IMR-90 (cell line): ENCODE measurements around the gene HHIP. TPM values are rescaled to one million over a fixed set of nuclear protein-coding genes. Genes with fewer than 3 reads are reported as not detected.

ENCODE experiments used
- ATAC-seq: fragments of 200-7000 bp; cut with Tn5 transposase; 2 replicates; pipeline ENCODE4 v1.9.1; 2020; ENCODE audit warnings: low read depth, mild to moderate bottlenecking, moderate library complexity
- BruUV-seq: library from RNA; stranded (reverse); fragments of 400-500 nt; replicated peaks from 2 replicates; lab custom pipeline; 2021; lab: Mats Ljungman, UMichigan
- CTCF ChIA-PET: fragments of 300-600 bp; formaldehyde crosslinking; extraction: SDS; loops from one replicate; lab custom pipeline; 2021; ENCODE audit warnings: antibody characterized with exemption; lab: Yijun Ruan, JAX
- POLR2A ChIA-PET: fragments of 300-600 bp; sonication (Branson Sonifier 250); formaldehyde crosslinking; loops from one replicate; lab custom pipeline; 2022; ENCODE audit warnings: antibody characterized with exemption; ENCODE audit not compliant: unreplicated experiment; lab: Charles Lee
- DNase-seq: peaks from one replicate; pipeline ENCODE4 v3.0.0; 2013
- H2AFZ ChIP-seq: replicated peaks from 2 replicates; pipeline ENCODE3; 2013; ENCODE audit warnings: low read length, mild to moderate bottlenecking; ENCODE audit not compliant: poor library complexity
- H2AK5ac ChIP-seq: 2 replicates; pipeline ENCODE4 v1.6.1; 2013; ENCODE audit warnings: low read depth, low read length, inconsistent platforms
- H2AK9ac ChIP-seq: replicated peaks from 2 replicates; pipeline ENCODE3; 2013; ENCODE audit warnings: mild to moderate bottlenecking, low read depth, low read length, moderate library complexity; ENCODE audit not compliant: poor library complexity
- H2BK120ac ChIP-seq: 2 replicates; pipeline ENCODE4 v1.6.1; 2013; ENCODE audit warnings: low read depth, low read length, inconsistent platforms
- H2BK15ac ChIP-seq: 3 replicates; pipeline ENCODE4 v1.6.1; 2013; ENCODE audit warnings: low read depth, low read length, inconsistent platforms
- H2BK20ac ChIP-seq: 2 replicates; pipeline ENCODE4 v1.6.1; 2013; ENCODE audit warnings: low read depth, mild to moderate bottlenecking, inconsistent platforms, low read length, moderate library complexity
- H2BK5ac ChIP-seq: 2 replicates; pipeline ENCODE4 v1.6.1; 2013; ENCODE audit warnings: mild to moderate bottlenecking, low read depth, low read length, inconsistent platforms; ENCODE audit not compliant: poor library complexity, severe bottlenecking
- H3K14ac ChIP-seq: replicated peaks from 2 replicates; pipeline ENCODE4 v1.6.1; 2013; ENCODE audit warnings: low read depth, low read length, inconsistent platforms
- H3K18ac ChIP-seq: 2 replicates; pipeline ENCODE4 v1.6.1; 2013; ENCODE audit warnings: low read depth, low read length, control low read depth
- H3K23ac ChIP-seq: 2 replicates; pipeline ENCODE4 v1.6.1; 2013; ENCODE audit warnings: low read depth, low read length, inconsistent platforms
- H3K27ac ChIP-seq: 2 replicates; pipeline ENCODE4 v1.5.1; 2013; ENCODE audit warnings: mild to moderate bottlenecking, control low read depth, low read length; ENCODE audit not compliant: insufficient read depth
- H3K27me3 ChIP-seq: 2 replicates; pipeline ENCODE4 v1.6.1; 2013; ENCODE audit warnings: low read length; ENCODE audit not compliant: control insufficient read depth, insufficient read depth
- H3K36me3 ChIP-seq: 2 replicates; pipeline ENCODE4 v1.6.1; 2013; ENCODE audit warnings: low read length, mixed read lengths; ENCODE audit not compliant: control insufficient read depth, insufficient read depth
- H3K4ac ChIP-seq: 2 replicates; pipeline ENCODE4 v1.6.1; 2013; ENCODE audit warnings: low read depth, low read length, inconsistent platforms
- H3K4me1 ChIP-seq: 2 replicates; pipeline ENCODE4 v1.6.1; 2013; ENCODE audit warnings: low read length, mixed read lengths; ENCODE audit not compliant: control insufficient read depth, insufficient read depth
- H3K4me2 ChIP-seq: 2 replicates; pipeline ENCODE4 v1.6.1; 2013; ENCODE audit warnings: low read depth, mild to moderate bottlenecking, control low read depth, low read length, moderate library complexity
- H3K4me3 ChIP-seq: 2 replicates; pipeline ENCODE4 v1.5.1; 2013; ENCODE audit warnings: low read depth, mild to moderate bottlenecking, control low read depth, low read length, moderate library complexity; ENCODE audit not compliant: insufficient read depth
- H3K56ac ChIP-seq: 2 replicates; pipeline ENCODE4 v1.6.1; 2013; ENCODE audit warnings: low read length, inconsistent platforms; ENCODE audit not compliant: insufficient read depth; ENCODE audit errors: extremely low read depth
- H3K79me1 ChIP-seq, 2 experiments: 2 replicates each; pipeline ENCODE4 v1.6.1; 2013; ENCODE audit warnings: low read length in 2 of 2, inconsistent platforms in 1 of 2, low read depth in 1 of 2
- H3K9ac ChIP-seq: 2 replicates; pipeline ENCODE4 v1.6.1; 2013; ENCODE audit warnings: low read depth, low read length, control low read depth
- H3K9me1 ChIP-seq: 2 replicates; pipeline ENCODE4 v1.6.1; 2013; ENCODE audit warnings: low read length, inconsistent platforms; ENCODE audit not compliant: insufficient read depth
- H3K9me3 ChIP-seq: 2 replicates; pipeline ENCODE4 v1.6.1; 2013; ENCODE audit warnings: low read length; ENCODE audit not compliant: control insufficient read depth, insufficient read depth
- H4K20me1 ChIP-seq: 2 replicates; pipeline ENCODE4 v1.6.1; 2013; ENCODE audit warnings: low read length, inconsistent platforms; ENCODE audit not compliant: insufficient read depth
- H4K5ac ChIP-seq: 2 replicates; pipeline ENCODE4 v1.6.1; 2013; ENCODE audit warnings: mild to moderate bottlenecking, low read depth, low read length, control low read depth
- H4K8ac ChIP-seq, 2 experiments: 2 replicates each; pipeline ENCODE4 v1.6.1; 2013; ENCODE audit warnings: low read depth in 2 of 2, low read length in 2 of 2, control low read depth in 1 of 2, inconsistent platforms in 1 of 2
- H4K91ac ChIP-seq: 2 replicates; pipeline ENCODE4 v1.6.1; 2013; ENCODE audit warnings: low read depth, low read length, inconsistent platforms; ENCODE audit not compliant: insufficient read depth
- BHLHE40 ChIP-seq: fragments of 150-350 bp; IDR thresholded peaks from 2 replicates; pipeline ENCODE4 v1.6.1; 2016; ENCODE audit warnings: mild to moderate bottlenecking, low read depth, low read length
- CEBPB ChIP-seq: IDR thresholded peaks from 2 replicates; pipeline ENCODE4 v1.6.1; 2012; ENCODE audit warnings: low read depth, low read length, improper control_type of control experiment
- CHD1 ChIP-seq: IDR thresholded peaks from 2 replicates; pipeline ENCODE4 v1.6.1; 2012; ENCODE audit warnings: low read depth, low read length, improper control_type of control experiment
- ELK1 ChIP-seq: fragments of 150-350 bp; IDR thresholded peaks from 2 replicates; pipeline ENCODE4 v1.6.1; 2016; ENCODE audit warnings: low read depth, mild to moderate bottlenecking, low read length, moderate library complexity, borderline replicate concordance
- FOS ChIP-seq: fragments of 150-350 bp; IDR thresholded peaks from 2 replicates; pipeline ENCODE4 v1.6.1; 2016; ENCODE audit warnings: low read depth, low read length
- MAFK ChIP-seq: IDR thresholded peaks from 2 replicates; pipeline ENCODE4 v1.6.1; 2012; ENCODE audit warnings: low read depth, low read length, improper control_type of control experiment
- MAZ ChIP-seq: IDR thresholded peaks from 2 replicates; pipeline ENCODE4 v1.6.1; 2012; ENCODE audit warnings: low read depth, mild to moderate bottlenecking, low read length, improper control_type of control experiment, moderate library complexity, borderline replicate concordance
- MXI1 ChIP-seq: IDR thresholded peaks from 2 replicates; pipeline ENCODE4 v1.6.1; 2012; ENCODE audit warnings: low read depth, mild to moderate bottlenecking, low read length, moderate library complexity, borderline replicate concordance
- NFE2L2 ChIP-seq: fragments of 150-350 bp; IDR thresholded peaks from 2 replicates; pipeline ENCODE4 v1.6.1; 2016; ENCODE audit warnings: low read depth, mild to moderate bottlenecking, low read length
- POLR2A ChIP-seq: IDR thresholded peaks from 2 replicates; pipeline ENCODE4 v1.6.1; 2012; ENCODE audit warnings: mild to moderate bottlenecking, low read depth, low read length
- RAD21 ChIP-seq: IDR thresholded peaks from 2 replicates; pipeline ENCODE4 v1.6.1; 2012; ENCODE audit warnings: low read length, improper control_type of control experiment
- RCOR1 ChIP-seq: IDR thresholded peaks from 2 replicates; pipeline ENCODE4 v1.6.1; 2012; ENCODE audit warnings: mild to moderate bottlenecking, low read length, improper control_type of control experiment; ENCODE audit not compliant: insufficient replicate concordance
- RFX5 ChIP-seq: IDR thresholded peaks from 2 replicates; pipeline ENCODE4 v1.8.0; 2012; ENCODE audit warnings: low read depth, mild to moderate bottlenecking, low read length, moderate library complexity
- SMC3 ChIP-seq: fragments of 150-350 bp; IDR thresholded peaks from 2 replicates; pipeline ENCODE4 v1.6.1; 2016; ENCODE audit warnings: low read depth, mild to moderate bottlenecking, antibody characterized with exemption, low read length, moderate library complexity
- USF2 ChIP-seq: fragments of 150-350 bp; IDR thresholded peaks from 2 replicates; pipeline ENCODE4 v1.6.1; 2017; ENCODE audit warnings: mild to moderate bottlenecking, antibody characterized with exemption, low read length, low read depth
- WGBS, 2 experiments: methylation state at CpG; one replicate each; pipeline versions ENCODE4 v1.1.5 to v1.1.7; 2013; ENCODE audit warnings: missing lambda C conversion rate in 2 of 2; ENCODE audit not compliant: insufficient read length in 1 of 2; ENCODE audit errors: extremely low coverage in 2 of 2; 5-methylcytosine and 5-hydroxymethylcytosine counted together
- dilution Hi-C: fragments of 300-500 bp; cut with HindIII; formaldehyde crosslinking; loops from one replicate; pipeline ENCODE4 v1.14.3; 2018; ENCODE audit warnings: low sequenced_read_pairs; ENCODE audit not compliant: unreplicated experiment
- in situ Hi-C: fragments of 300-500 bp; cut with MboI; formaldehyde crosslinking; loops from 3 replicates; pipeline ENCODE4 v1.14.3; 2019; ENCODE audit warnings: low sequenced_read_pairs, inconsistent platforms, mixed read lengths
- intact Hi-C: fragments of 100-400 bp; cut with micrococcal nuclease; formaldehyde crosslinking; loops from 2 replicates; pipeline ENCODE4 v1.10.0; 2022
- polyA plus RNA-seq, 3 experiments: library from polyadenylated mRNA; depleted of rRNA; stranded (reverse); fragments of >200 nt; gene quantifications; 2 replicates each; pipeline ENCODE4 v1.2.3, GENCODE V29; 2012; ENCODE audit warnings: low replicate concordance in 1 of 3
- total RNA-seq: library from RNA; depleted of rRNA; stranded (reverse); fragments of >200 nt; gene quantifications from 2 replicates; pipeline ENCODE4 v1.2.3, GENCODE V29; 2012
- TF ChIP-seq, protein P1 (sequence below): conservative IDR thresholded peaks from 2 replicates; pipeline ENCODE4 v1.5.1; 2012; ENCODE audit warnings: mild to moderate bottlenecking, low read depth, low read length, improper control_type of control experiment

The HHIP gene
- total and polyA plus RNA-seq, 2 of the 4 experiments (the other 2 are of a cell fraction), result 6.6 to 9.6 TPM

- ChIA-PET POLR2A (interaction anchor here (0.6 kb wide), 1 partner anchor 302 kb away, joined by 3 read pairs; no protein-coding TSS in a partner anchor), CTCF (interaction anchor here (0.6 kb wide), 1 partner anchor 288 kb away, joined by 3 read pairs; no protein-coding TSS in a partner anchor)
- Histone ChIP-seq H4K8ac (no peak overlapping the region), H2BK15ac (no peak overlapping the region), H2BK120ac (no peak overlapping the region), H2AK9ac (no peak overlapping the region), H4K20me1 (no peaks in the 10 kb centered on the region), H3K27ac (no peak overlapping the region), H4K91ac (no peak overlapping the region), H3K9ac (no peak overlapping the region), H3K4me1 (peaks cover 2% of the 10 kb centered on the region; the same call in 1 of the 2 replicates), H2BK20ac (no peak overlapping the region), H3K4ac (no peak overlapping the region), H3K9me3 (no peaks in the 10 kb centered on the region), H2BK5ac (no peak overlapping the region), H3K56ac (no peak overlapping the region), H4K5ac (no peak overlapping the region), H3K14ac (no peak overlapping the region), H3K27me3 (no peaks in the 10 kb centered on the region), H3K4me3 (no peak overlapping the region), H3K23ac (no peak overlapping the region), H3K4me2 (no peak overlapping the region), H2AK5ac (no peak overlapping the region), H3K9me1 (no peaks in the 10 kb centered on the region), H3K79me1 (no peaks in the 10 kb centered on the region), H2AFZ (no peak overlapping the region), H3K36me3 (no peaks in the 10 kb centered on the region), H3K18ac (no peak overlapping the region)
- in situ Hi-C loops (no loop called here), dilution Hi-C loops (no loop called here), intact Hi-C loops (no loop called here)
- no CpG with 5 or more reads among the region's 3 CpGs for WGBS, 2 experiments
- TF ChIP-seq POLR2A (no peak), RFX5 (no peak), NFE2L2 (no peak), MAFK (no peak), BHLHE40 (no peak), MAZ (no peak), USF2 (no peak), SMC3 (no peak), MXI1 (no peak), CHD1 (no peak), RAD21 (no peak), CEBPB (no peak), ELK1 (no peak), RCOR1 (no peak), FOS (no peak)
- TF ChIP-seq, protein P1, sequence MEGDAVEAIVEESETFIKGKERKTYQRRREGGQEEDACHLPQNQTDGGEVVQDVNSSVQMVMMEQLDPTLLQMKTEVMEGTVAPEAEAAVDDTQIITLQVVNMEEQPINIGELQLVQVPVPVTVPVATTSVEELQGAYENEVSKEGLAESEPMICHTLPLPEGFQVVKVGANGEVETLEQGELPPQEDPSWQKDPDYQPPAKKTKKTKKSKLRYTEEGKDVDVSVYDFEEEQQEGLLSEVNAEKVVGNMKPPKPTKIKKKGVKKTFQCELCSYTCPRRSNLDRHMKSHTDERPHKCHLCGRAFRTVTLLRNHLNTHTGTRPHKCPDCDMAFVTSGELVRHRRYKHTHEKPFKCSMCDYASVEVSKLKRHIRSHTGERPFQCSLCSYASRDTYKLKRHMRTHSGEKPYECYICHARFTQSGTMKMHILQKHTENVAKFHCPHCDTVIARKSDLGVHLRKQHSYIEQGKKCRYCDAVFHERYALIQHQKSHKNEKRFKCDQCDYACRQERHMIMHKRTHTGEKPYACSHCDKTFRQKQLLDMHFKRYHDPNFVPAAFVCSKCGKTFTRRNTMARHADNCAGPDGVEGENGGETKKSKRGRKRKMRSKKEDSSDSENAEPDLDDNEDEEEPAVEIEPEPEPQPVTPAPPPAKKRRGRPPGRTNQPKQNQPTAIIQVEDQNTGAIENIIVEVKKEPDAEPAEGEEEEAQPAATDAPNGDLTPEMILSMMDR, result no peak
- no peak for ATAC-seq
- no peak for DNase-seq
- BruUV-seq, result no TSS peak
These were observed 92.7 kb downstream of the HHIP start for GRCh38 chr4:144738649-144739048.
